BLaER1 (cell line): ENCODE measurements around the gene RABEPK.
A peak's percentile ranks its signal among the peaks of the same experiment; 100 is the strongest.

ENCODE experiments used
- H3K27ac ChIP-seq: shearing (Covaris generic); formaldehyde crosslinking; 2 replicates; pipeline ENCODE4 v1.8.1; 2022
- H3K27me3 ChIP-seq: shearing (Covaris generic); formaldehyde crosslinking; 2 replicates; pipeline ENCODE4 v1.8.1; 2022
- H3K36me3 ChIP-seq: shearing (Covaris generic); formaldehyde crosslinking; 2 replicates; pipeline ENCODE4 v1.8.1; 2022
- H3K4me1 ChIP-seq: shearing (Covaris generic); formaldehyde crosslinking; 2 replicates; pipeline ENCODE4 v1.8.1; 2022
- H3K4me2 ChIP-seq: shearing (Covaris generic); formaldehyde crosslinking; 2 replicates; pipeline ENCODE4 v1.8.1; 2022
- H3K4me3 ChIP-seq: shearing (Covaris generic); formaldehyde crosslinking; 2 replicates; pipeline ENCODE4 v1.8.1; 2022
- H3K9ac ChIP-seq: shearing (Covaris generic); formaldehyde crosslinking; 2 replicates; pipeline ENCODE4 v1.8.1; 2022
- H3K9me3 ChIP-seq: shearing (Covaris generic); formaldehyde crosslinking; 2 replicates; pipeline ENCODE4 v1.8.1; 2022
- H4K20me1 ChIP-seq: shearing (Covaris generic); formaldehyde crosslinking; 2 replicates; pipeline ENCODE4 v1.8.1; 2022
- Cebpa-rat ChIP-seq: shearing (Covaris generic); IDR thresholded peaks from 2 replicates; pipeline ENCODE4 v1.8.1; 2022

The RABEPK gene

DNA sequence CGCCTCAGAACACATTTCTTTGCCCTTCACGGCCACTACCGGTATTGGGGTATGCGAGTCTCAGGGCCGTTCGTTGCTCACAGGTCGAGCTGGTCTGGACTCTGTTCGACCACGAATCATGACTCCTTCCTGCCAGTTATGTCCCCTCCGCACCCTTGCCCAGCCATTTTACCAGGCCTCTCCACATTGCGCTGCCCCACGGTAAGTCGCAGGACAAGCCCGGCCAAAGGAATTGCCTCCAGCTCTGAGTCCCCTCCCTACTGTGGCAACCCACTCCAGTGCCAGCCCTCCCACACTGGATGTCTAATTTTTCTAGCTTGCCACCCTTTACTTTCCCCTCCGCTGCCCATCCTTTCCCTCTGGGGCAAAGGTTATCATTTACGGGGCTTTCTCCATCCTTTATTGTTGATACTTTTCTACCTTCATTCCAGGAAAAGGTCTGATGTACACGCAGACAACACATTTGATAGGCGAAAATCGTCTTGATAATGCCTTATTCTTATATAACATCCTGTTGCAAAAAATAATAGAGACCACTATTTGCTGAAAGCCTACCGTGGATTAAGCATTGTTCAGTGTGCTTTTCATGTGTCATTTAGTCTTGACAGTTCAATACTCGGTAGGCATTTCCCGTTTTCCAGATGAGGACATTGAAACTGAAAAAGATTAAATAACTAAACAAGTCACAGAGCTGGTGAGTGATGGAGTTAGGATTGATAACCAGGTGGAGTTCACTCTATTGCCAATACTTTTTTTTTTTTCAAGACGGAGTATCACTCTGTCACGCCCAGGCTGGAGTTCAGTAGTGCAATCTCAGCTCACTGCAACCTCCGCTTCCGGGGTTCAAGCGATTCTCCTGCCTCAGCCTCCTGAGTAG is 41.8 kb downstream of the RABEPK start:
- Histone ChIP-seq H3K4me3 (peak overlapping the region; percentile 82), H3K9me3 (no peaks in the 10 kb centered on the region), H3K27ac (peak overlapping the region; percentile 97), H3K36me3 (peaks cover 28% of the 10 kb centered on the region), H4K20me1 (peaks cover 40% of the 10 kb centered on the region), H3K9ac (peak overlapping the region; percentile 96), H3K27me3 (no peaks in the 10 kb centered on the region), H3K4me2 (peak overlapping the region; percentile 91), H3K4me1 (peaks cover 36% of the 10 kb centered on the region)
- no peak for TF ChIP-seq Cebpa-rat

GRCh38 chr9:125243792-125244260 is 43.5 kb downstream of the RABEPK start:
- no peaks in the 10 kb centered on the region for H3K9me3 ChIP-seq
- no peak for TF ChIP-seq Cebpa-rat
- H3K27ac ChIP-seq = no peak overlapping the region
- peaks cover 18% of the 10 kb centered on the region for H3K4me1 ChIP-seq
- no peaks in the 10 kb centered on the region for H3K27me3 ChIP-seq
- no peak overlapping the region for H3K4me2 ChIP-seq
- H3K9ac ChIP-seq = no peak overlapping the region
- H3K36me3 ChIP-seq = peaks cover 11% of the 10 kb centered on the region
- H4K20me1 ChIP-seq = peaks cover 22% of the 10 kb centered on the region
- no peak overlapping the region for H3K4me3 ChIP-seq

- no peak overlapping the region for H3K4me2 ChIP-seq
- no peaks in the 10 kb centered on the region for H4K20me1 ChIP-seq
- H3K36me3 ChIP-seq = no peaks in the 10 kb centered on the region
- H3K4me1 ChIP-seq = peaks cover 8% of the 10 kb centered on the region
- no peaks in the 10 kb centered on the region for H3K27me3 ChIP-seq
- H3K9ac ChIP-seq = no peak overlapping the region
- no peak overlapping the region for H3K4me3 ChIP-seq
- H3K9me3 ChIP-seq = no peaks in the 10 kb centered on the region
- TF ChIP-seq Cebpa-rat = no peak
- H3K27ac ChIP-seq = no peak overlapping the region
Measured at GRCh38 chr9:125246261-125246667, 45.9 kb downstream of the RABEPK start.

GRCh38 chr9:125254231-125254630 is 53.9 kb downstream of the RABEPK start:
- Histone ChIP-seq H3K27ac (no peak overlapping the region), H4K20me1 (no peaks in the 10 kb centered on the region), H3K9ac (no peak overlapping the region), H3K27me3 (no peaks in the 10 kb centered on the region), H3K4me2 (no peak overlapping the region), H3K36me3 (no peaks in the 10 kb centered on the region), H3K4me1 (peaks cover 4% of the 10 kb centered on the region; the same call in 1 of the 2 replicates), H3K4me3 (no peak overlapping the region), H3K9me3 (no peaks in the 10 kb centered on the region)
- TF ChIP-seq Cebpa-rat = no peak

DNA sequence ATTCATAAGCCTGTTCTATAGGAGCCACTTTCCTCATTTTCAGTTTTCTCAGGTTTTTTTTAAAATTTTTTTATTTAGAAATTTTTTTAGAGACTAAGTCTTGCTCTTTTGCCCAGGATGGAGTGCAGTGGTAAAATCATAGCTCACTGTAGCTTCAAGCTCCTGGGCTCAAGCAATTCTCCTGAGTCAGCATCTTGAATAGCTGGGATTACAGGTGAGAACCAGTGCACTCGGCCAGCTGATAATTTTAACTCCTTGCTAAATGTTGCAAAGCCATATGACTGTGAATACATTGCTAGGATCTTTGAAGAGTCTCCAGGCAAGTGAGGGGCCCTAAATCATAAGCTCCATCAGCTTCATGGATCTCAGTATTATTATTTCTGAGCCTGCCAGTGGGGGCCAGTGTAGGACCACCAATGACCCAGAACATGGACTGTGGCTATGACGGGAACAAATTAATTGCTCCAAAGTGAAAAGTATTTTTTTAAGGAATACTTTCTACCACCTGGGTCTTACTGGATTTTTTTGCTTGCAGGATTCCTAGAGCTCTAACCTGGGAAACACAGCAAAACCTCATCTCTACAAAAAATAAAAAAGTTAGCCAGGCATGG is 55.5 kb downstream of the RABEPK start:
- peaks cover 15% of the 10 kb centered on the region for H3K4me1 ChIP-seq
- no peak overlapping the region for H3K4me3 ChIP-seq
- no peaks in the 10 kb centered on the region for H3K9me3 ChIP-seq
- H3K9ac ChIP-seq = no peak overlapping the region
- no peaks in the 10 kb centered on the region for H3K27me3 ChIP-seq
- H3K4me2 ChIP-seq = no peak overlapping the region
- H4K20me1 ChIP-seq = no peaks in the 10 kb centered on the region
- H3K27ac ChIP-seq = no peak overlapping the region
- TF ChIP-seq Cebpa-rat = no peak
- no peaks in the 10 kb centered on the region for H3K36me3 ChIP-seq

- Histone ChIP-seq H3K27ac (no peak overlapping the region), H3K4me3 (no peak overlapping the region), H3K36me3 (no peaks in the 10 kb centered on the region), H3K27me3 (no peaks in the 10 kb centered on the region), H3K9ac (no peak overlapping the region), H4K20me1 (peaks cover 15% of the 10 kb centered on the region), H3K4me1 (peaks cover 29% of the 10 kb centered on the region), H3K4me2 (no peak overlapping the region), H3K9me3 (no peaks in the 10 kb centered on the region)
- no peak for TF ChIP-seq Cebpa-rat
Measured at GRCh38 chr9:125258160-125258785, 57.9 kb downstream of the RABEPK start.

DNA sequence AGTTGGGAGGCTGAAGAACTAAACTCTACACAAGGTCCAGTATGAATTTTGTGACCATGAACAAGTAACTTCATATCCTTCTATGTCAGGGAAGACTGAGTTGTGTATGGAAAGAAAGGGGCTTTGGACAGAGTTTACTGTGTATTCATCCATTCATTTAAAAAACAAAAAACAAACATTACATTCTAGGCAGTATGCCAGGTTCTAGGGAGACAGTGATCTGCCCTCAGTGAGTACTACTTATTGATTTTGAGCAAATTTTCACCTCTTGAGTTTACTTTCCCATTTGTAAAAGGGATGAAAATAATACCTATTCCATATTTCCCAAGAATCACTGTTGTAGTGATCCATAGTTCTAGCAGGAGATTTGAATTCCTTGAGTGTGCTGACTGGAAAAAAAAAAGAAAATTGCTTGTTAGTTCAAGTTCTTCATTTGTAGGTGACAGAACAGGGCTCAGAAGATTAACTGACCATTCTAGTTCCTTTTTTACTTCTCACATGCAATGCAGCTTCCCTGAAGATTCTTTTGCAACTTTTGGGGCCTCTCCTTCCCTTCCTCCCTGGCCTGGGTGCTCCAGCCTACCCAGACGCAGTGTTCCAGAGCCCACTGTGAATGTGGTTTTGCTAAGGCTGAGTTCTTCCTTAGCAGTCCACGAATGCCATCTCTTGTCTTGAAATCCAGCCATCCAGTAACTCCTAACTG is 58.6 kb downstream of the RABEPK start:
- Histone ChIP-seq H3K9me3 (no peaks in the 10 kb centered on the region), H3K27ac (0 out of 2 replicates have a peak overlapping the region, but pooled peaks have one; percentile 46), H3K4me2 (no peak overlapping the region), H3K4me1 (peaks cover 36% of the 10 kb centered on the region), H3K27me3 (no peaks in the 10 kb centered on the region), H3K9ac (no peak overlapping the region), H3K36me3 (no peaks in the 10 kb centered on the region; the same call in 1 of the 2 replicates), H3K4me3 (no peak overlapping the region), H4K20me1 (peaks cover 22% of the 10 kb centered on the region)
- no peak for TF ChIP-seq Cebpa-rat

- Histone ChIP-seq H3K27ac (no peak overlapping the region), H3K9ac (no peak overlapping the region), H3K4me3 (no peak overlapping the region), H4K20me1 (peaks cover 36% of the 10 kb centered on the region), H3K9me3 (no peaks in the 10 kb centered on the region), H3K4me1 (peaks cover 52% of the 10 kb centered on the region), H3K27me3 (no peaks in the 10 kb centered on the region), H3K4me2 (peak overlapping the region; percentile 94; the same call in 1 of the 2 replicates), H3K36me3 (peaks cover 6% of the 10 kb centered on the region; the same call in 1 of the 2 replicates)
- TF ChIP-seq Cebpa-rat = no peak
Measured at GRCh38 chr9:125260561-125260960, 60.2 kb downstream of the RABEPK start.

GRCh38 chr9:125261501-125262293 is 61.4 kb downstream of the RABEPK start, which contains the start of gene GAPVD1:
Gene GAPVD1 (plus strand): TSS chr9:125261826. CDS start chr9:125298922, 37,096 bp downstream.
- peak within 1 kb of the TSS; percentile 96 for H3K9ac ChIP-seq
- TF ChIP-seq Cebpa-rat = no peak
- H3K4me3 ChIP-seq = peak within 1 kb of the TSS; percentile 97

More at GRCh38 chr9:125261501-125262293, 61.4 kb downstream of the RABEPK start, which contains the start of gene GAPVD1:
- H3K9me3 ChIP-seq = no peaks in the 10 kb centered on the region
- H3K36me3 ChIP-seq = peaks cover 16% of the 10 kb centered on the region
- H3K27me3 ChIP-seq = no peaks in the 10 kb centered on the region
- H4K20me1 ChIP-seq = peaks cover 45% of the 10 kb centered on the region
- H3K27ac ChIP-seq = peak within 1 kb of the TSS; percentile 90
- H3K4me1 ChIP-seq = peaks cover 52% of the 10 kb centered on the region
- H3K4me2 ChIP-seq = peak within 1 kb of the TSS; percentile 94
